22Rv1 (cell line): ENCODE measurements around the gene CGREF1.

Experiments
- CTCF ChIP-seq: fragments of 450-650 bp; IDR thresholded peaks from 2 replicates; pipeline ENCODE4 v1.5.1; 2017; ENCODE audit warnings: mild to moderate bottlenecking
- ZFX ChIP-seq: fragments of 450-650 bp; IDR thresholded peaks from 2 replicates; pipeline ENCODE4 v1.6.1; 2017; ENCODE audit warnings: antibody characterized with exemption, borderline replicate concordance

GRCh38 chr2:27155069-27155520, 36.2 kb upstream of the CGREF1 start:
- TF ChIP-seq CTCF (no peak), ZFX (no peak)
